ENCODE measurements around the gene APOC4.

DNA sequence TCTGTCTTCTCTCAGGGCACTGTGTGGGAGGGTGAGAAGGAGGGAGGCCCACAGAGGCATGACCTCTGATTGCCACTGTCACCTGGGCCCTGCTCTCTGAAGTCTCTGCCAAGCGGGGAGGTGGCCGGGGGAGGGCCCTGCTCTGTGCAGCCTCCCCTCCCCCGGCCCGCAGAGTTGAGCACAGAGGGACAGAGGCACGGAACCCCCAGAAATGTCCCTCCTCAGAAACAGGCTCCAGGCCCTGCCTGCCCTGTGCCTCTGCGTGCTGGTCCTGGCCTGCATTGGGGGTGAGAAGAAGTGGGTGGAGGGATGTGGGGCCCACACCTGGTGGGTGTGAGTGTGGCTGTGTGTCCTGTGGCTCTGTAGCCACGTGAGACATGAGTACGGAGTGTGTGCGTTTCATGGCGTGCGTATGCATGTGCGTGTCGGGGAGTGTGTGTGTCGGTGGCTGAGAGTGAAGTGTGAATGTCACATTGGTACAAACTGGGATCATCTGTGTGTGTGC lies at the start of gene APOC4:
- no peak for TF ChIP-seq CTCF (conservative IDR thresholded peaks at IDR 0.05; ENCODE audit: low read depth in 2 of 2)
- no peak for TF ChIP-seq EZH2 (IDR thresholded peaks at IDR 0.05; ENCODE audit: low read depth, unreplicated experiment)
- no peak for TF ChIP-seq CREB1 (CRISPR knock-in tag; IDR thresholded peaks at IDR 0.05; ENCODE audit: low read depth)
- TF ChIP-seq POLR2AphosphoS5 (IDR thresholded peaks at IDR 0.05; ENCODE audit: low read depth) = no peak
- no peak for TF ChIP-seq JUNB (IDR thresholded peaks at IDR 0.05; ENCODE audit: unreplicated experiment)
- TF ChIP-seq, protein P1, sequence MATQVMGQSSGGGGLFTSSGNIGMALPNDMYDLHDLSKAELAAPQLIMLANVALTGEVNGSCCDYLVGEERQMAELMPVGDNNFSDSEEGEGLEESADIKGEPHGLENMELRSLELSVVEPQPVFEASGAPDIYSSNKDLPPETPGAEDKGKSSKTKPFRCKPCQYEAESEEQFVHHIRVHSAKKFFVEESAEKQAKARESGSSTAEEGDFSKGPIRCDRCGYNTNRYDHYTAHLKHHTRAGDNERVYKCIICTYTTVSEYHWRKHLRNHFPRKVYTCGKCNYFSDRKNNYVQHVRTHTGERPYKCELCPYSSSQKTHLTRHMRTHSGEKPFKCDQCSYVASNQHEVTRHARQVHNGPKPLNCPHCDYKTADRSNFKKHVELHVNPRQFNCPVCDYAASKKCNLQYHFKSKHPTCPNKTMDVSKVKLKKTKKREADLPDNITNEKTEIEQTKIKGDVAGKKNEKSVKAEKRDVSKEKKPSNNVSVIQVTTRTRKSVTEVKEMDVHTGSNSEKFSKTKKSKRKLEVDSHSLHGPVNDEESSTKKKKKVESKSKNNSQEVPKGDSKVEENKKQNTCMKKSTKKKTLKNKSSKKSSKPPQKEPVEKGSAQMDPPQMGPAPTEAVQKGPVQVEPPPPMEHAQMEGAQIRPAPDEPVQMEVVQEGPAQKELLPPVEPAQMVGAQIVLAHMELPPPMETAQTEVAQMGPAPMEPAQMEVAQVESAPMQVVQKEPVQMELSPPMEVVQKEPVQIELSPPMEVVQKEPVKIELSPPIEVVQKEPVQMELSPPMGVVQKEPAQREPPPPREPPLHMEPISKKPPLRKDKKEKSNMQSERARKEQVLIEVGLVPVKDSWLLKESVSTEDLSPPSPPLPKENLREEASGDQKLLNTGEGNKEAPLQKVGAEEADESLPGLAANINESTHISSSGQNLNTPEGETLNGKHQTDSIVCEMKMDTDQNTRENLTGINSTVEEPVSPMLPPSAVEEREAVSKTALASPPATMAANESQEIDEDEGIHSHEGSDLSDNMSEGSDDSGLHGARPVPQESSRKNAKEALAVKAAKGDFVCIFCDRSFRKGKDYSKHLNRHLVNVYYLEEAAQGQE (IDR thresholded peaks at IDR 0.05; ENCODE audit: unreplicated experiment) = no peak

All from GM23338 (cell line).